Activated CD8-positive, alpha-beta memory T cell treated with anti-CD3 and anti-CD28 coated beads, Interleukin-2, amount 50 U/mL, for 24 hours (primary cell): Measurements from ENCODE around the gene CDC42EP5.

Source experiments
- DNase-seq: peaks from one replicate; pipeline ENCODE4 v3.0.0-alpha.2; 2020; ENCODE audit errors: extremely low read depth

CDC42EP5 gene

DNA sequence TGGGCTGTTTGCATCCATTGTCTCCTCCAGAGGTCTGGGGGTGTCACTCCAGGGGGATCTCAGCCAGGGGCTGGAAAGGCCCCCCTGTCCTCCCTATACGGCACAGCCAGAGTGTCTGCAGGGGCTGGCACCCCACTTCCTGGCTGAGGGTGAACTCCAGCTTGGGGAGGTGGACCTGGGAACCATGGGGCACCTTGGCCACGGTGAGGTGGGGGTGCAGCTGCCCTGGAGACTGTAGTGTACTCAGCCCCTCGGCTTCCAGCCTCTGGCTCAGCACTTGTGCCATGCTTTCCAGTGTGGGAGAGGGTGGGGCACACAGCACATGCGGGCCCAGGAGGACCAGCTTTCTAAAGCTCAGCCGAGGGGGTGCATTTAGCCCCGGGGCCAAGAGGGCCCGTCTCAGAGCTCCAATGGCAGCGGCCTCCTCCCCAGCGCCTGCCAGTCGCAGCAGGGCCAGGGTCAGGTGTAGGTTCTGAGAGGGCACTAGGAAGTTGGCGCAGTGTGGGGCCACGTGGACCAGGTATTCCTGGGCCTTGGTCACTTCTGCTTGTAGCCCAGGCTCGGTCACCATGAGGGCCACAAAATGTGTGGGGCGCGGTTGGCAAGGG, 10.9 kb downstream of the CDC42EP5 start:
- no peak for DNase-seq

DNA sequence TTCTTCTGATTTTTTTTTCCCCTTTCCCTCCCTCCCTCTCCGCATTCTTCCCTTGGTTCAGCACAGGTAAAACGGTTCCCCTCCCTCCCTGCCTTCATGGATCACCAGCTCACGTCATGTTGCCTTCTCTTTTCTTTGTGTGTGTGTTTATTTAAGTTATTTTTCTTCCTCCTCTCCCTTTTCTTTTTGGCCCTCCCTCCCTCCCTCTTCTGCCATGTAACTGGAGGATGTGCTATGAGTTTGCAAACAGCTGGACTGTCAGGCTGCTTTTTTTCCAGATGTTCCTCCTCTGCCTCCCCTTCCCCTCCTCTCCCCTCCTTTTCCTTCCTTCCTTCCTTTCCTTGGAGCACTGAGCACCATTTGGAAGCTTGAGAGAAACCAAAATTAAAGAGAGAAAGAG, 11.5 kb downstream of the CDC42EP5 start:
- DNase-seq = no peak

DNA sequence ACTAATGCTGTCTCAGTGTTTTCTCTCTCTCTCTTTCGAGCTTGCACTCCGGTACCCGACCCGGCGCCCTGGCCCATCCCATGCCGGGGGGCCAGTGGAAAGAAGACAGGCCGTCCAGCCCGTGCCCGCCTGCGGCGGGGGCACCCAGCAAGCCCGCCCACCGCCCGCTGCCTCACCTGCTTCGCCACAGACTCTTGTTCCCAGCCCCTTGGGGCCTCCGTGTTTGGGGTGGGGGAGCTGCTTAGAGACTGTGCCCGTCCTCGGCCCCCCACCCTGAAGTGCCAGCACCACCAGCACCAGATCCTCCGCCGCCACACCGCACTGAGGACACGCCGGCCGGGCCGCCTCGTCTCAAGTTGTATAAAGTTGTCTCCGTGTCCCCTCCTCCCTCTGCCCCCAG, 11.9 kb downstream of the CDC42EP5 start:
- DNase-seq = no peak

DNA sequence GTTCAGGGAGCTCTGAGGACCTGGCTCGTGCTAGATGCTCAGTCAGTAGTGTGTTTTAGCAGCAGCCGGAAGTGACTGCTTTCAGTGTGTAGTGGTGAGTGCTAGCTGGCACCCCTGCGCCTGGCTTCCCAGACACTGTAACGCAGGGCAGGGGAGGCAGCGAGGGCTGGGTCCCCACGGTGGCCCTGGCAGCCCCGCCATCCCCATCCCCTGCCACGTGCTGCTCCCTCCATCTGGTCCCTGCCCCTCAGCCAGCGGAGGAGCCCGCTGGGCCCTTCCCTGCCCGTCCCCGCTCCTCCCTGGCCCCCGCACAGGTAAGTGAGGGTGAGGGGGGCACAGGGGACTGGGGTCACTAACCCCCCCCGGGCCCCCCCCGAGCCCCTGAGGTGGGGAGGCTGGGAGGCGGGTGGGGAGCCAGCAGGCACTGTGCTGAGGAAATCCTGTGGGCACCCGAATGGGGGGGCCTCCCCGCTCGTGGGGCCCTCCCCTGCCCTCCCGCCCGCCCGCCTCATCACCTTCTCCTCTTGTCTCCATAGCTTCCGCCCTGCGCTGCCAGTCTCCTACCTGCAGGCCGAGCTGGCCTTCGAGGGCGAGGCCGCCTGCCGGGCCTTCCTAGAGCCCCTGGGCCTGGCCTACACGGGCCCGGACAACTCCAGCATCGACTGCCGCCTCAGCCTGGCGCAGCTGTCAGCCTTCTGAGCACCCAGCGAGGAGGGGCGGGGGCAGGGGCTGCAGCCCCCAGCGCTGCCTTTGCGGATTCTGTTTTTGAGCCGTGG, 12.7 kb downstream of the CDC42EP5 start:
- no peak for DNase-seq

DNA sequence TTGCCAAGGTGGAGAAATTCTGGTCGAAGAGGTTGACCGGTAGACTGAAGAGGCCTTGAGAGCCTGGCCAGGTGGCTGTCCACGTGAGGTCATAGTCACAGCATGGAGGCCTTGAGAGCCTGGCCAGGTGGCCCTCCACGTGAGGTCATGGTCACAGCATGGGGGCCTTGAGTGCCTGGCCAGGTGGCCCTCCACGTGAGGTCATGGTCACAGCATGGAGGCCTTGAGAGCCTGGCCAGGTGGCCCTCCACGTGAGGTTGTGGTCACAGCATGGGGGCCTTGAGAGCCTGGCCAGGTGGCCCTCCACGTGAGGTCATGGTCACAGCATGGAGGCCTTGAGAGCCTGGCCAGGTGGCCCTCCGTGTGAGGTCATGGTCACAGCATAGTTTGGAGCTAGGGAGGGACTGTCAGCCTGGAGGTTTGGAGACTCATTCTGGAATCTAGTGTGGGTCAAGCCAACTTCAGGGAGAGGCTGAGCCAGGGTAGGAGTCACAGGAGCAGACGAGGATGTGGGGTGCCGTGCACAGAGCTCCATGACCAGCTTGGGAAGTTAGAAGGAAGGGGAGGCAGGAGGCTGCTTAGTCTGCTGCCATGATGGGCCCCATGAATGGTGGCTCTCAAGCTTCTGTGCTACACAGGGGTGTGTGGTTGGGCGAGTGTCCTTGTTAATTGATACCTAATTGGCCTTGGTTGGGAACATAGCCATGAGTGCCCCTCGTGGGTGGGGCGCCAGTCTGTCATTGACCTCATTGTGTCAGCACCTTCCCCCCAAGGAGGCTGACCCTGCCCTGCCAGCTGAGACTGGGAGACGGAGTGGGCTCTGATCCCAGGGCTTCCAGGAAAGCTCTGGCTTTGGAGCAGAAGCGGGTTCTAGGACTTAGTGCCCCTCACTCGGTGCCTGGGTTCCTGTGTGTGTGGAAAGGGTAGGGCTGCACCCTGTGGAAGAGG, 13.5 kb downstream of the CDC42EP5 start:
- DNase-seq = no peak

DNA sequence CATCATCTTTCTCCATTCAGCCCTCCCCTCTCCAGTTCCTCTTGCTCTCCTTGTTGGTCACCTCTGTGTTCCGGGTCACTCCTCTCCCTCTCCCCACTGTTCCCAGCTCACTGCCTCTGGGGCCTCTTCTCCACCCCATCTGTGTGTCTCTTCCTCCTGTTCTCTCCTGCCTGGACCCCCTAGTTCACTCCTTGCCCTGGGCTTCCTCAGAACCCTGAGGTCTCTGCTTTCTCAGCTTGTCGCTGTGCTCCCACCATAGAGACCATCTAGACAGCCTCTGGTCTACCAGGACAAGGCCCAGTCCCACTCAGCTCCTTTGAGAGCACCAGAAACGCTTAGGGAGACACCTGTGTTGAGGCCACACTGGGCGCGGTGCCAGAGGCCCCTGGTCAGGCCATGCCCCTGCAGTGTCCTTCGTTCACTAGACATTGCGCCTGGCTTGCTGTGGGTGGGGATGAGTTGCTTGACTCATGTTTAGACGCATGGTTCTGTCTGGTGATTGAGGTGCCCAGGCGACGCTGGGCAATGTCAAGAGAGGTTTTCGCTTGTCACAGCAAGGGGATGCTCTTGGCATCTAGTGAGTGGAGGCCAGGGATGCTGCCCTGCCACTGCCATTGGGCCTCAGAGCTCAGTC, 14.3 kb downstream of the CDC42EP5 start:
- DNase-seq = no peak

DNA sequence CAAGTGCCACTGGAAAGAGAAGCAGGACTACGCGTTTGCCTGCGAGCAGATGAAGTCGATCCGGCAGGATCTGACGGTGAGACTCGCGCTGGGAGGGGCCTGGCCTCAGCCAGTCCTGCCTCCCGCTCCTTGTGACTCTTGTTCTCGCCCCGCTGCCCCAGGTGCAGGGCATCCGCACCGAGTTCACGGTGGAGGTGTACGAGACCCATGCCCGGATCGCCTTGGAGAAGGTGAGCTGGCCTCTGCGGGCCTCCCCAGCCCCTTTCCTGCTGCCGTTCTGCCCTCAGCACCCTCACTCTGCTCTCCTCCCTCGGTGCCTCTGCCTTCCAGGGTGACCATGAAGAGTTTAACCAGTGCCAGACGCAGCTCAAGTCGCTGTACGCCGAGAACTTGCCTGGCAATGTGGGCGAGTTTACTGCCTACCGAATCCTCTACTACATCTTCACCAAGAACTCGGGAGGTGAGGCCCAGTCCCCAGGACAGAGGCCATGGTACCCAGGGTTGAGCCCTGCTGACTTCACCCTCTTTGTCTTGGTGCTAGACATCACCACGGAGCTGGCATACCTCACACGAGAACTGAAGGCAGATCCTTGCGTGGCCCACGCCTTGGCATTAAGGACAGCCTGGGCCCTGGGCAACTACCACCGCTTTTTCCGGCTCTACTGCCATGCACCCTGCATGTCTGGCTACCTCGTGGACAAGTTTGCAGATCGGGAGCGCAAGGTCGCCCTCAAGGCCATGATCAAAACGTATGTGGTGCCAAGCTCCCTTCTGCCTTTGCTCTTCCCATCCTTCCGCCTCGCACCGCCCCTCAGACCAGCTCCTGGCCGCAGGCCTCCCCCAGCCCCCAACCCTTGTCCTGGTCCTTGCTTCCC, 15.1 kb downstream of the CDC42EP5 start:
- no peak for DNase-seq

DNA sequence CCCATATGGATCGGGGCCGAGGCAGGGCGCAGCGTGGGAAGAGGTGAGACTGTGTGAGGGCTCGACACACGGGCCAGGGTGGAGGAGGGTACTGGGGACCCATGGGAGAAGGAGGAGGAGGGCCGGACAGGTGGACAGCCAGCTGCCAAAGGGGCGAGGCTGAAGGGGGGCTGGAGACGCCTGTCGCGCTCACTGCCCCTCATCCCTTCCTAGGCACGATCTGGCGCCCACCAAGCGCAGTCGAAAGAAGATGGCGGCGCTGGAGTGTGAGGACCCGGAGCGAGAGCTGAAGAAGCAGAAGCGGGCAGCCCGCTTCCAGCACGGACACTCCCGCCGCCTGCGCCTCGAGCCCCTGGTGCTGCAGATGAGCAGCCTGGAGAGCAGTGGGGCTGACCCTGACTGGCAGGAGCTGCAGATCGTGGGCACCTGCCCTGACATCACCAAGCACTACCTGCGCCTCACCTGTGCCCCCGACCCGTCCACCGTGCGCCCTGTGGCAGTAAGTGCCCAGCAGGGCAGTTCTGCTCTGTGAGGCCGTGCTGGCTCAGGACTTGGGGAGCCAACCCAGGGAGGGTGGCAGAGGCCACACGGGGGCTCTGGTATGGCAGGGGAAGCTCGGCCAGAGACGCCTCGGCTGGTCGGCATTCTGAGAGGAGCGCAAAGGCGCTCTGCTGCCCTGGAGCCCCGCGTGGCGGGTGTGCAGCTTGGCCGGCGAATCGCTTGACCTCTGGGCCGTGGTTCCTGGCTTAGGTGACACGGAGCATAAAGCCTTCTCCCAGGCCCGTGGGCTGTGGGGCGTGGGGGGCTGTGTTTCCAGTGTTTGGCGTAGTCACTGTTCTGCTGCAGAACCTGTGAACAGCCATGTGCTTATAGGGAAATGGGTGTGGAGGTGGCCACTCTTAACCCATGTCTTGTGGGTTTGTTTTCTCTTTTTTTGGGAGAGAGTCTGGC, 16.4 kb downstream of the CDC42EP5 start:
- no peak for DNase-seq

DNA sequence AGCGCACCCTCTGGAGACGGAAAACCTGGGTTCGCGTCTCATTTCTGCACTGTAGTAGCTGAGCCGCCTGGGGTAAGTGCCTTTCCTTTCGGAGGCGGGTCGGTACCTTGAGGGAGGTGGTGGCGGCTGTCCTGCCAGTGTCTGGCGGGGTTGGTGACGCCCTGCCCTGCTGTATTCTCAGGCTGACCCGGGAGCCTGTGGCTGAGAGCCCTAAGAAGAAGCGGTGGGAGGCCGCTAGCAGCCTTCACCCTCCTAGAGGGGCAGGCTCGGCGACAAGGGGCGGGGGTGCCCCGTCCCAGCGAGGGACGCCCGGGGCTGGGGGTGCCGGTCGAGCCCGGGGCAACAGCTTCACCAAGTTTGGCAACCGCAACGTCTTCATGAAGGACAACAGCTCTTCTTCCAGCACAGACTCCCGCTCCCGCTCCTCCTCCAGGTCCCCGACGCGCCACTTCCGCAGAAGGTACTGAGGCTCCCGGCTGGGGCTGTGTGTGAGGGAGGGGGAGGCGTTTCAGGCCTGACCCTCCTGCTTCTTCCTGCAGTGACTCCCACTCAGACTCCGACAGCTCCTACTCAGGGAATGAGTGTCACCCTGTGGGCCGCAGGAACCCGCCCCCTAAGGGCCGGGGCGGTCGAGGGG, 17.2 kb downstream of the CDC42EP5 start:
- DNase-seq = no peak

DNA sequence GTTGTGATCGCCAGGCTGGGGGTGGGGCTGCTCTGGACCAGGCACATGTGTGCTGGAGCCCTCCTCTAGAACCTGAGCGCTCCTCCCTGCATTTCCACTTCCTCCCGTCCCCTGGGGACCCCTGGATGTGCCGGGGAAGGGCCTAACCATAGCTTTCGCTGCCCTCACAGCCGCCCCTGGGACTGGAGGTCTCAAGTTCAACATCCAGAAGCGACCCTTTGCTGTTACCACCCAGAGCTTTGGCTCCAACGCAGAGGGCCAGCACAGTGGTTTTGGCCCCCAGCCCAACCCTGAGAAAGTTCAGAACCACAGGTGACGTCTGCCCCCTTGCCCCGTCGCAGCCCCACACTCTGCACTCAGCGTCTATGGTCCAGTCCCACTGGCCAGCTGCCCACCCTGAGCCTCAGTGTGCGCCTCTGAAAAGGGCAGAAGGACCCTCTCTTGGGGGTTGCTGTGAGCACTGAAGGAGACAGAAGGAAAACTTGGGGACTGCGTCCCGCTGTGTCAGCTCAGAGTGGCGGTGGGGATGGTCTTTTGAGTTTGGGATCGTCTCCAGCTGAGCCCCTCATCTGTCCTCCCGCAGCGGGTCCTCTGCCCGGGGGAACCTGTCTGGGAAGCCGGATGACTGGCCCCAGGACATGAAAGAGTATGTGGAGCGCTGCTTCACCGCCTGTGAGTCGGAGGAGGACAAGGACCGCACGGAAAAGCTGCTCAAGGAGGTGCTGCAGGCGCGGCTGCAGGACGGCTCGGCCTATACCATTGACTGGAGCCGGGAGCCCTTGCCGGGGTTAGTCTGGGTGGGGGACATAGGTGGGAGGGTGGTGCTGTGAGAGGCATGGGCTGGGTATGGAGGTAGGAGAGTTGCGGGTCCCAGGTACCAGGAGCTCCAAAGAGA, 18.1 kb downstream of the CDC42EP5 start:
- DNase-seq = no peak

DNA sequence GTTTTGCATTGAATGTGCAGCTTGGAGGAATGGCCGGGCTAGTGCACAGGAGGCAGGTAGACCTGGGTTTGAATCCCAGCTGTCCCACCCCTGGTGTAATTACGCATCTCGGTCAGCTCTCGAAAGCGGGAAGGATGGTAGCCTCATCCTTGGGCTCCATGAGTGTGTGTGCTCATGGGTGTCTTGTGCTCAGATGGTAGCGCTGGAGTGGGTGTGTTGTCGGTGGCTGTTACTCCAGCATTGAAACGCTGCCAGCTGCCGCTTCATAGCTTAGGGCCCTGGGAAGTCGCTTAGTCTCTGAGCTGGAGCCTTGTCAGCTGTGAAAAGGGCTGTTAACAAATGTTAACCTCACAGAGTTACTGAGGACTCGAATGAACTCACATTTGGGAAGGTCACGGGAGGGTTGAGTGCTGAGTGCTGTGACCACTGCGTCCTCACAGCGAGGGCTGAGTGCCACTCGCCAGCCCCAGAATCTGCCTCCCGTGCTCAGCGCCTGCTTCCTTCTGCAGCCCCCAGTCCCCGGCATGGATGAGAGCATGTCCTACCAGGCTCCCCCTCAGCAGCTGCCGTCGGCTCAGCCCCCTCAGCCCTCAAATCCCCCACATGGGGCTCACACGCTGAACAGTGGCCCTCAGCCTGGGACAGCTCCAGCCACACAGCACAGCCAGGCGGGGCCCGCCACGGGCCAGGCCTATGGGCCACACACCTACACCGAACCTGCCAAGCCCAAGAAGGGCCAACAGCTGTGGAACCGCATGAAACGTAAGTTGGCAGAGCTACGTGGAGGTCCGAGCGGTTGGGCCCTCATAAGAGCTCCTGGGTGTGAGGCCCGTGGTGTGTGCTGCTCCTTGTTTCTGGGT, 18.9 kb downstream of the CDC42EP5 start:
- no peak for DNase-seq

DNA sequence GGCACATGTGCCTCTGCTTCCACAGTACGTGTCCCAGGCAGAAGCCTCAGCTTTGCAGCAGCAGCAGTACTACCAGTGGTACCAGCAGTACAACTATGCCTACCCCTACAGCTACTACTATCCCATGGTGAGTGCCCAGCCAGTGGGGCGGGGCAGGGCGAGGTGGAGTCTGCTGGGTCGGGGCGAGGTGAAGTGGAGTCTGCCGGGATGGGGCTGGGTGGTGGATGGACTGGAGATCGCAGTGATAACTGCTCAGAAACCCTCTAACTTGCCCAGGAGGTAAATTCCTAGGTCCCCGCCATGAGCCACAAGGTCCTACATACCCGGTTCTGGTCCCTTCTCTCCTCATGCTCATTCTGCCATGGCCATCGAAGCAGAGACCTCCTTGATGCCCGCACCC, 20.5 kb downstream of the CDC42EP5 start:
- no peak for DNase-seq

DNA sequence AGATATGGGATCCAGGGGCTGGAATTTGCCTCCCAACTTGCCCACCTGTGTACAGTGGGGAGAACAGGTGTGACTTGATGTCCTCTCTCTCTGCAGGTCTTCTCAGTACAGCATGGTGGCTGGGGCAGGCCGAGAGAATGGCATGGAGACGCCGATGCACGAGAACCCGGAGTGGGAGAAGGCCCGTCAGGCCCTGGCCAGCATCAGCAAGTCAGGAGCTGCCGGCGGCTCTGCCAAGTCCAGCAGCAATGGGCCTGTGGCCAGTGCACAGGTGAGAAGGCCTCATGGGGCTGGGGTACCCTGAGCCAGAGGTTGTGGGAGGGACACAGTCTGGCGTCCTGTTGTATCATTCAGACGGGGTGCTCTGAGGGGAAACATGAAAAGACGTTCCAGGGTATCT, 21.1 kb downstream of the CDC42EP5 start:
- DNase-seq = no peak

DNA sequence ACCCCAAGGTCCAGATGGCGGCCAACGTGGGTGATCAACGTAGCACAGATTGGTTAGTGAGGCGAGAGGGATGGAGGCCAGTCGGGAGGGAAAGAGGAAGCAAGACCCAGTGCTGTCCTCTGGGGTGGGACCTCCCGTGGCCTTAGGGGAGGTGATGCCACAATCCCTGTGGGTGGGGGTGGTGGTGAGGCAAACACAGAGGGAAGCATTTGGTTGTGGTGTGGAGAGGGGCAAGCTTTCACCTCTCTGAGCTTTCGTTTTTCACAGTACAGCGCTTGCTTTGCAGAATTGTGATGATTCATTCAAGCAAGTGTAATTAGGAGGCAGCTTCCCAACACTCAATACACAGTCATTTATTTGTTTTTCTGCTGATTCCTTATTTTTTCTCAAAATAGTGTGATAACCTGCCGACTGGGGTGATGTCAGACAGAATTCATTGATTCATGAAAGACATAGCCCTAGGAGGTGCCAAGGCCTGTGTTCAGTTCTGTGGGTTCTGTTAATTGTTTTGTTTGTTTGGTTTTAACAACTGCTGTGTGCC, 21.7 kb downstream of the CDC42EP5 start:
- no peak for DNase-seq

DNA sequence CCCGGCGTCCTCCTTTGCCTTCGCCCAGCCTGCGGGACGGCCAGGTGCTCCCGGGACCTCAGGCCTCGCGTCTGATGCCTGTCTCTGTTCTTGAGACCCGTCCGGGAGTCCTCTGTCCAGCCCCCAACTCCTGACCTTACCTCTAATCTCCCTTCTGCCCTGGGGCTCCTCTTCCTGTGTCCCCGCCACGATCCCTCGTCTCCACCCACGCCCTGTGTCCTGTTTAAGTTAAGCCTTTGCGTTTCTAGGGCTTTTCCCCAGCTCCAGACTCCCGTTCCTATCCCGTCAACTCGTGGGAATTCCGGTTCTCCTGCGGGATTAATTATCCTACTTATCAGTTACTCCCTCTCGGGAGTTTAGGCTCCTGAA, 23.4 kb downstream of the CDC42EP5 start:
- no peak for DNase-seq

DNA sequence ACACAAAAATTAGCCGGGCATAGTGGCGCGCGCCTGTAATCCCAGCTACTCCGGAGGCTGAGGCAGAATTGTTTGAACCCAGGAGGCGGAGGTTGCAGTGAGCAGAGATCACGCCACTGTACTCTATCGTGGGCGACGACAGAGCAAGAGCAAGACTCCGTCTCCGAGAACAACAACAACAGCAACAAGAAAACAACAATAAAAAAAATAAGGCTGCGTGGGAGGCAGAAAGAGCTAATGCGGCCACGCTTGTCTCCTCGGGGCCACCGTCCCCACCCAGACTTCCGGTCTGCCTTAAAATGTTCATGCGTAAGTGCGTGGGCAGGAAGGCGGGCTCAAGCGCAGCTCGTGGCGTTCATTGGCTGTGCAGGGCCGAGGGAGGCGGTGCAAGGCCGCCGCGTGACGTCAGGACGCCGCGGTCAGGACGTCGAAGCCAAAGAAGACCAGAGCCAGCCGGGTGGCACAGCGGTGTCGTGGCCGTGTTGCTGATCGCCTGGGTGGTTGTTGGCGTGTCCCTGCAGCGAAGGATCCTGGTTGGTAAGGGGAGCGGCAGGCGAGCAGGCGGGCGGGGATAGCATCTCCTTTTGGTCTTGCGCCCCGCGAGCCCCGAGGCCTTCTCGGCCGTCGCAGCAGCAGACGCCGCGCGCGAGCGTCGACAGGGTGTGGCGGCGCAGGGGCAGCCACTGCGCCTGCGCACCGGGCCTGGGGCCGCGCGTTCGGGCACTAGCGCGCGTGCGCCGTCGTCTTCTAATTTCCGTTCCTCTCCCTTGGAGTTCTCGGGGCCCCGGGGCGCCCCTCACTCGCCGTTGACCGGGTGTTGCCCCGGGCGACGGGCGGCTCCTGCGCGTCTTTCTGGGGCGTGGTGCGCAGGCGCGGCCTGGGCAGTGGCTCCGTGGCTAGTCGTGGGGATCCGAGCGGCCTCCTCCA, 24.1 kb downstream of the CDC42EP5 start, which contains the start of gene LENG8:
Gene LENG8 (plus strand): TSS at position 426 of the 927 bp plus-strand sequence. CDS start 2,146 bp downstream, outside the sequence.
- peak; percentile 92 for DNase-seq
